ENCODE results near the gene BRME1.

The BRME1 gene

GRCh38 chr19:13844130-13844631 lies 61.7 kb downstream of the BRME1 start:
- no peaks in the 10 kb centered on the region for H3K9me3 Mint-ChIP-seq
- H3K4me3 Mint-ChIP-seq, result peak overlapping the region; percentile 89
- no peak for DNase-seq
- H3K4me1 Mint-ChIP-seq, result peaks cover 66% of the 10 kb centered on the region
- no peak for TF ChIP-seq CTCF (IDR thresholded peaks at IDR 0.05)
- no peaks in the 10 kb centered on the region for H3K36me3 Mint-ChIP-seq (ENCODE audit: low read depth)
- peaks cover 3% of the 10 kb centered on the region for H3K27me3 Mint-ChIP-seq (ENCODE audit: low read depth, poor library complexity)
- peak overlapping the region; percentile 93 for H3K27ac Mint-ChIP-seq

DNA sequence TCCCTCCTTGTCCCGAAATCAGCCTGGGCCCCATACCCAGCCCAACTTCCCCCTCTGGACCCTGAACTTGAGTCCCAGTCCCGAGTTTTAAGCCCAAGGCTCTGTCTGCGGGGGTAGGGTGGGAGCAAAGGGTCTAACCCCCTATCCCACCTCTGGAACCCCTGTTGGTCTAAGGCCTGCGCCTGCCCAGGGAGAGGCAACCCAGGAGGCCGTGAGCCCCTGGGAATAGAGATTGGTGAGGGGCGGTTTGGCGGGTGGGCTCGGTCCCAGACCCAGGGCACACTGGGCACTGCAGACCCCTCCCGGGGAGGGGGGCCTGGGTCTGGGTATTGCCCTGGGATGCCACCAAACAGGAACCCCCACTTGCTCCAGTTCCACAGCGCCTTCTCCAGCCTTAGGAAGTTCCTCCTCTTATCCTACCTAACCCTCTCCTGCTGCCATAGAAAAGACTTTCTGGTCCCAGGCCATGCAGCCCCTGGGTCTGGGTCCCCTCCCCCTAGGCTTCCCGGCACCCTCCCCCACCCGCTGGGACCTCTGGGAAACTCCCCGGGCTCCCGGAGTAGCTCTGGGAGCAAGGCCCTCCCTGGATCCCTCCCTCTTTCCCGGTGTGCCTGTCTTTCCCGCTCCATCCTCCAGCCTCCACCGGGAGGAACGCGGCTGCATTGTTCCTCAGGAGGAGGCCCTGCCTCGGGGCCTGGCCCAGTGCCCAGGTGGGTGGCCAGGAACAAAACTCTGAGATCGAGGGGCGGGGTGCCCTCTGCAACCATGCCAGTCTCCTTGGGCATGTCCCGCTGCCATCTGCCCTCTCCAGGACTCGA lies 62.6 kb downstream of the BRME1 start:
- Mint-ChIP-seq H3K4me1 (peaks cover 64% of the 10 kb centered on the region), H3K36me3 (ENCODE audit: low read depth) (no peaks in the 10 kb centered on the region)
- peak; percentile 56 for DNase-seq

DNA sequence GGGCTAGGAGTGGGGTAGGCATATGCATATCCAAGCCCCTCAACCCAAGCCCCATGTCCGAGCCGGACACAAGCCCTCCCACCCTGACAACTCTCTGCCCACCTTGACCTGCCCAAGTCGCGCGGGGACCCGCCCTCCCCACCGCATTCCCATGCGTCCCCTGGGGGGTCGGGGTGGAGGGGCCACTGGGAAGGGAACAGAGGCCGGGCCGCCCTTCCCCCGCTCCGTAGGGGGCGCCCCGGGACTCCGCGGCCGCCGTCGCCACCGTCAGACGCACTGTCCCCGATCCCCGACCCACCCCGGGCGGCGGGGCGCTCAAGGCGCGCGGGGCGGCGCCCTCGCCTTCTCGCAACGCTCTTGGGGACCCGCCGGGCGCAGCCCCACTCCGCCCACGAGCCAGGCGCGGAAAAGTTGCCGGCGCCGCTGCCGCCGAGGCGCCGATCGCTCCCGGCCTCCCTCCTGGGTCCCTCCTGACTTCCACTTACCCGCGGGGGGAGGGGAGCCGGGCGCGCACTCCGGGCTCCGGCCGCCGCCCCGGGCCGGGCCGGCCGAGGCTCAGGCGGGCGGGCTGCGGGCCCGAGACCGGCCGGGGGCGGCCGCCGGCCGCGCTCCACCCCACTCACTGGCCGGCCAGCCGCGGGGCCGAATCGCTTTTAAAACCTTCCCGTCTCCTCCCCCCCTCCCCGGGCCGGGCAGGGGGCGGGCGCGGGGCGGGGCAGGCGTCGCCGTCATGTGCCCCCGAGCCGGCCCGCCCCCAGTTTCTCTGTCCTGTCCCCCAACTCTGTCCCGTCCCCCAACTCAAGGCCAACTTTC lies 63.4 kb downstream of the BRME1 start:
- TF ChIP-seq CTCF (IDR thresholded peaks at IDR 0.05), result no peak
- Mint-ChIP-seq H3K4me3 (peak overlapping the region; percentile 94), H3K9me3 (no peaks in the 10 kb centered on the region), H3K36me3 (ENCODE audit: low read depth) (no peaks in the 10 kb centered on the region), H3K27me3 (ENCODE audit: low read depth, poor library complexity) (peaks cover 3% of the 10 kb centered on the region), H3K4me1 (peaks cover 69% of the 10 kb centered on the region), H3K27ac (peak overlapping the region; percentile 97)
- peak; percentile 74 for DNase-seq

More for the DNA sequence above, 62.6 kb downstream of the BRME1 start:
- peaks cover 3% of the 10 kb centered on the region for H3K27me3 Mint-ChIP-seq (ENCODE audit: low read depth, poor library complexity)
- TF ChIP-seq CTCF (IDR thresholded peaks at IDR 0.05), result no peak
- peak overlapping the region; percentile 89 for H3K4me3 Mint-ChIP-seq
- H3K9me3 Mint-ChIP-seq, result no peaks in the 10 kb centered on the region
- H3K27ac Mint-ChIP-seq, result peak overlapping the region; percentile 97

- TF ChIP-seq CTCF (IDR thresholded peaks at IDR 0.05), result no peak
Measured at GRCh38 chr19:13841962-13842290, 64.0 kb downstream of the BRME1 start.

GRCh38 chr19:13841086-13841961 lies 64.6 kb downstream of the BRME1 start:
- TF ChIP-seq CTCF (IDR thresholded peaks at IDR 0.05), result no peak
- H3K9me3 Mint-ChIP-seq, result no peaks in the 10 kb centered on the region
- H3K27me3 Mint-ChIP-seq (ENCODE audit: low read depth, poor library complexity), result peaks cover 3% of the 10 kb centered on the region
- DNase-seq, result no peak
- no peaks in the 10 kb centered on the region for H3K36me3 Mint-ChIP-seq (ENCODE audit: low read depth)
- H3K4me1 Mint-ChIP-seq, result peaks cover 68% of the 10 kb centered on the region
- no peak overlapping the region for H3K27ac Mint-ChIP-seq
- peak overlapping the region; percentile 94 for H3K4me3 Mint-ChIP-seq

More at GRCh38 chr19:13841962-13842290, 64.0 kb downstream of the BRME1 start:
- Mint-ChIP-seq H3K27ac (peak overlapping the region; percentile 80), H3K27me3 (ENCODE audit: low read depth, poor library complexity) (peaks cover 3% of the 10 kb centered on the region), H3K4me1 (peaks cover 73% of the 10 kb centered on the region), H3K36me3 (ENCODE audit: low read depth) (no peaks in the 10 kb centered on the region), H3K4me3 (peak overlapping the region; percentile 94), H3K9me3 (no peaks in the 10 kb centered on the region)
- no peak for DNase-seq
